ENCODE results near the gene SHLD1.

Gene SHLD1

DNA sequence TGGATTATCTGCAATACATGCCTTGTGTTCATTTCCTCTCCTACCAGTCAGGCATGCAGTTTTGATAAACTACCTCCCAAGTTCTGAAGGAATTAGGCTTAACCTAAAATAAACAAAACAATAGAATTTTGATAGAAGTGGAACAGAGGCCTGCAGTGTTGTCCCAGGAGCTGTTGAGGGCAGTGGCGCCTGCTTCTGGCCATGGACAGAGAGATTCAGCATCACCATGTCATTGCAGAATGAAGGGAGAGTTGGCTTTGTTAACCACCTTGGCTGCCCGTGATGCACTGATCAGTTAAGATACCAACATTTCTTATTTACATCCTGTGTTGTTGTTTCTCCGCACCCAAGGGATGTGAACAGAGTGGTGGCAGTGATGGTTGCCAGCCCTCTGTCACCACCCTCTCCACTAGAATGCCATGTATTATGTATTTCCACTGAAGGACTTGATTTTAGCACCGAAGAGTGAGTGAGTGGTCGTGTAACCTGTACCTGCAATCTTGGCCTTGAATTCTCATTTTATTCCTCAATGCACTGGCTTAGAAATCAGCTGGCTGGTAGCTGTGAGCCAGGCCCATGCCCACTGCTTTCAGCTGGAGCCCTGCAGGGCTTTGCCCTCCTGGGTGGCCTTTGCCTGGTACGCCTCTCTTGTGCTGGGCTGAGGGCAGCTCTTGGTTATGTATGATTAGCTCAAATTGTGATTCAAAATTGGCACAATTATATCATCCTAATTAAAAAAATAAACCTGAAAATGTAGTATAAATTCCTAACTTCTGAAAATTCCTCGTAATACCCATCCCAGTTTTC, 56.5 kb downstream of the SHLD1 start:
- no peak overlapping the region for H3K9ac ChIP-seq (ENCODE audit: low read length)
- no peak overlapping the region for H3K4me3 ChIP-seq (ENCODE audit: low read length)
- no peaks in the 10 kb centered on the region for H3F3A ChIP-seq (ENCODE audit: insufficient read depth, low read length)
- H3K4me1 ChIP-seq (ENCODE audit: low read length): peaks cover 7% of the 10 kb centered on the region
- H3K36me3 ChIP-seq (replicated peaks; ENCODE audit: insufficient read depth, low read length): no peaks in the 10 kb centered on the region
- no peak for DNase-seq
- TF ChIP-seq, protein P1, sequence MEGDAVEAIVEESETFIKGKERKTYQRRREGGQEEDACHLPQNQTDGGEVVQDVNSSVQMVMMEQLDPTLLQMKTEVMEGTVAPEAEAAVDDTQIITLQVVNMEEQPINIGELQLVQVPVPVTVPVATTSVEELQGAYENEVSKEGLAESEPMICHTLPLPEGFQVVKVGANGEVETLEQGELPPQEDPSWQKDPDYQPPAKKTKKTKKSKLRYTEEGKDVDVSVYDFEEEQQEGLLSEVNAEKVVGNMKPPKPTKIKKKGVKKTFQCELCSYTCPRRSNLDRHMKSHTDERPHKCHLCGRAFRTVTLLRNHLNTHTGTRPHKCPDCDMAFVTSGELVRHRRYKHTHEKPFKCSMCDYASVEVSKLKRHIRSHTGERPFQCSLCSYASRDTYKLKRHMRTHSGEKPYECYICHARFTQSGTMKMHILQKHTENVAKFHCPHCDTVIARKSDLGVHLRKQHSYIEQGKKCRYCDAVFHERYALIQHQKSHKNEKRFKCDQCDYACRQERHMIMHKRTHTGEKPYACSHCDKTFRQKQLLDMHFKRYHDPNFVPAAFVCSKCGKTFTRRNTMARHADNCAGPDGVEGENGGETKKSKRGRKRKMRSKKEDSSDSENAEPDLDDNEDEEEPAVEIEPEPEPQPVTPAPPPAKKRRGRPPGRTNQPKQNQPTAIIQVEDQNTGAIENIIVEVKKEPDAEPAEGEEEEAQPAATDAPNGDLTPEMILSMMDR (IDR thresholded peaks at IDR 0.05; ENCODE audit: low read length): no peak
- TF ChIP-seq EZH2phosphoT487 (IDR thresholded peaks at IDR 0.05; ENCODE audit: low read length): no peak
- TF ChIP-seq EZH2 (optimal IDR thresholded peaks at IDR 0.05; ENCODE audit: low read depth, low read length): no peak
- no peaks in the 10 kb centered on the region for H4K20me1 ChIP-seq (ENCODE audit: insufficient read depth, low read length)
- H2AFZ ChIP-seq (ENCODE audit: low read length): no peak overlapping the region
- no peak overlapping the region for H3K4me2 ChIP-seq (ENCODE audit: low read depth, low read length)
- H3K79me2 ChIP-seq (ENCODE audit: low read length): no peaks in the 10 kb centered on the region
- no peak overlapping the region for H3K27ac ChIP-seq (ENCODE audit: low read length)
- H3K9me2 ChIP-seq (replicated peaks; ENCODE audit: insufficient read depth, low read length): no peaks in the 10 kb centered on the region
- no peaks in the 10 kb centered on the region for H3K9me3 ChIP-seq (replicated peaks; ENCODE audit: insufficient read depth, low read length)
- no peaks in the 10 kb centered on the region for H3K27me3 ChIP-seq (replicated peaks; ENCODE audit: insufficient read depth, low read length)

DNA sequence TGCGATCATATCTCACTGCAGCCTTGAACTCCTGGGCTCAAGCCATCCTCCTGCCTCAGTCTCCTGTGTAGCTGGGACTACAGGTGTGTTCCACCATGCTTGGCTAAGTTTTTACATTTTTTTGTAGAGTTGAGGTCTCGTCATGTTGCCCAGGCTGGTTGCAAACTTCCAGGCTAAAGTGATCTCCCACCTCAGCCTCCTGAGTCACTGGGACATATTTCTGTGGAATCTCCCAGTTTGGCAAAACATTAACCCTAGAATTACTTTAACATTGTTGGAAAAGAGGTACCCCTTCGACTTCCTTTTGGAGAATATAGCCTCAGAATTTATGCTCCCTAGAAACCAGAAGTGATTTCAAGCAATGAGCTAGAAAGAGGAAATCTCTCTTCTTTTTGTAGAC, 57.2 kb downstream of the SHLD1 start:
- Histone ChIP-seq H3F3A (ENCODE audit: insufficient read depth, low read length) (no peaks in the 10 kb centered on the region), H3K9me2 (replicated peaks; ENCODE audit: insufficient read depth, low read length) (no peaks in the 10 kb centered on the region), H3K36me3 (replicated peaks; ENCODE audit: insufficient read depth, low read length) (no peaks in the 10 kb centered on the region), H3K27ac (ENCODE audit: low read length) (no peak overlapping the region), H3K9ac (ENCODE audit: low read length) (no peak overlapping the region), H3K79me2 (ENCODE audit: low read length) (no peaks in the 10 kb centered on the region), H3K27me3 (replicated peaks; ENCODE audit: insufficient read depth, low read length) (no peaks in the 10 kb centered on the region), H3K9me3 (replicated peaks; ENCODE audit: insufficient read depth, low read length) (no peaks in the 10 kb centered on the region), H3K4me3 (ENCODE audit: low read length) (no peak overlapping the region), H3K4me2 (ENCODE audit: low read depth, low read length) (no peak overlapping the region), H3K4me1 (ENCODE audit: low read length) (peaks cover 7% of the 10 kb centered on the region), H4K20me1 (ENCODE audit: insufficient read depth, low read length) (no peaks in the 10 kb centered on the region), H2AFZ (ENCODE audit: low read length) (no peak overlapping the region)
- no peak for DNase-seq
- TF ChIP-seq EZH2phosphoT487 (IDR thresholded peaks at IDR 0.05; ENCODE audit: low read length) (no peak), EZH2 (optimal IDR thresholded peaks at IDR 0.05; ENCODE audit: low read depth, low read length) (no peak)
- TF ChIP-seq, protein P1 (IDR thresholded peaks at IDR 0.05; ENCODE audit: low read length): no peak

DNA sequence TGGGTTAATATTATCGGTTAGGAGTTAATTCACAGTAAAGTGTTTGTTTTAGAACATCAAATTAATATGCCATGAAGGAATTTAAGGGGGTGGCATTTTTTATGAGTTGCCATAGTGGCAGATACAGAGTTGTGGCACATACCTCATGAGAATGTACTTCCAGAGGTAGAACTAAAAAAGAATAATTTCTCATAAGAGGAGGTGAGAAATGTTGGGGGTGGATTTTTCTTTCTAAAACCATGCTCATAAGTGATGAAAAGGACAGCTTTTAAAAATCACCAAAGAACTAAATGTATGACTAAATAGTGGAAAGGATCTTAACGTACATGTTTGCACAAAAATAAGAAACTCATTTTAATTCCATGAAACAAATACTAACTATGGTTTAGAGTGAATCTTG, 58.7 kb downstream of the SHLD1 start:
- no peaks in the 10 kb centered on the region for H3F3A ChIP-seq (ENCODE audit: insufficient read depth, low read length)
- H3K9me3 ChIP-seq (replicated peaks; ENCODE audit: insufficient read depth, low read length): no peaks in the 10 kb centered on the region
- no peaks in the 10 kb centered on the region for H3K36me3 ChIP-seq (replicated peaks; ENCODE audit: insufficient read depth, low read length)
- no peaks in the 10 kb centered on the region for H3K9me2 ChIP-seq (replicated peaks; ENCODE audit: insufficient read depth, low read length)
- H3K27ac ChIP-seq (ENCODE audit: low read length): no peak overlapping the region
- DNase-seq: no peak
- H2AFZ ChIP-seq (ENCODE audit: low read length): no peak overlapping the region
- no peaks in the 10 kb centered on the region for H3K79me2 ChIP-seq (ENCODE audit: low read length)
- H3K4me1 ChIP-seq (ENCODE audit: low read length): peaks cover 7% of the 10 kb centered on the region
- no peaks in the 10 kb centered on the region for H3K27me3 ChIP-seq (replicated peaks; ENCODE audit: insufficient read depth, low read length)
- TF ChIP-seq EZH2 (optimal IDR thresholded peaks at IDR 0.05; ENCODE audit: low read depth, low read length) (no peak), EZH2phosphoT487 (IDR thresholded peaks at IDR 0.05; ENCODE audit: low read length) (no peak)
- TF ChIP-seq, protein P1 (IDR thresholded peaks at IDR 0.05; ENCODE audit: low read length): no peak
- H3K4me2 ChIP-seq (ENCODE audit: low read depth, low read length): no peak overlapping the region
- no peak overlapping the region for H3K9ac ChIP-seq (ENCODE audit: low read length)
- no peaks in the 10 kb centered on the region for H4K20me1 ChIP-seq (ENCODE audit: insufficient read depth, low read length)
- no peak overlapping the region for H3K4me3 ChIP-seq (ENCODE audit: low read length)

Data from MM.1S (cell line).